Adrenal gland (tissue), 12 donors: Measurements from ENCODE around the gene KIF19. TPM values are rescaled to one million over a fixed set of nuclear protein-coding genes. Genes with fewer than 3 reads are reported as not detected.
A peak's percentile ranks its signal among the peaks of the same experiment; 100 is the strongest.
"Not testable (repeated sequence)": the region's sequence is repeated elsewhere in the genome, so short reads cannot be mapped to it uniquely, and the experiment has no call there.

ENCODE experiments used
- DNase-seq, 7 donors: peaks; one replicate each; pipeline ENCODE4 v3.0.0-alpha.2; 2019 to 2020
- H3K27ac ChIP-seq, 5 donors: fragments of 200-600 bp; sonication (generic) in 4 of 5; 1 replicate in 3 of 5; 2 replicates in 2 of 5; pipeline versions ENCODE4 v1.5.1 to v1.8.0; 2016 to 2020; ENCODE audit warnings: mild to moderate bottlenecking in 1 of 5
- H3K27me3 ChIP-seq: fragments of 200-600 bp; 2 replicates; pipeline ENCODE4 v1.8.0; 2021
- H3K36me3 ChIP-seq, 2 donors: fragments of 200-600 bp; replicated peaks in 1 of 2; 1 replicate in 1 of 2; 2 replicates in 1 of 2; pipeline versions ENCODE4 v1.5.1 to v1.8.0; 2018 to 2022
- H3K4me1 ChIP-seq, 2 donors: fragments of 200-600 bp; replicated peaks in 1 of 2; 1 replicate in 1 of 2; 2 replicates in 1 of 2; pipeline versions ENCODE4 v1.5.1 to v1.8.0; 2018 to 2021
- H3K4me3 ChIP-seq, 4 donors: fragments of 200-600 bp; sonication (generic) in 3 of 4; one replicate each; pipeline ENCODE4 v1.5.1; 2016 to 2018
- H3K9me3 ChIP-seq, 3 donors: fragments of 200-600 bp; sonication (generic) in 1 of 3; replicated peaks in 1 of 3; 1 replicate in 2 of 3; 2 replicates in 1 of 3; pipeline versions ENCODE4 v1.5.1 to v1.8.0; 2016 to 2021
- POLR2A ChIP-seq, 2 donors: fragments of 450-650 bp; IDR thresholded peaks; one replicate each; pipeline ENCODE4 v1.6.1; 2017; ENCODE audit warnings: antibody characterized with exemption in 2 of 2, mild to moderate bottlenecking in 2 of 2, moderate library complexity in 1 of 2
- WGBS, 4 donors: extraction: QIAGEN DNeasy Blood & Tissue Kit in 2 of 4; methylation state at CpG; one replicate each; pipeline versions ENCODE4 v1.1.5 to v1.1.7; 2013 to 2017; 5-methylcytosine and 5-hydroxymethylcytosine counted together
- intact Hi-C, 2 donors: fragments of 100-400 bp; cut with DNase I; formaldehyde crosslinking; loops; one replicate each; pipeline versions ENCODE4 v1.14.1 to v1.15.0; 2022 to 2023
- polyA plus RNA-seq, 3 donors: library from polyadenylated mRNA; stranded (reverse); fragments of 200-250 nt in 2 of 3; fragments of 350-450 nt in 1 of 3; fragmentation: Illumina TruSeq in 1 of 3; extraction: RNeasy Lipid Tissue Mini Kit (QIAGEN cat#74804) in 1 of 3; gene quantifications; one replicate each; pipeline ENCODE4 v1.2.3, GENCODE V29; 2013 to 2014
- total RNA-seq, 9 donors: library from RNA; depleted of rRNA in 4 of 9; stranded (reverse); fragments of >200 nt in 4 of 9; fragments of 120-200 nt in 1 of 9; fragmentation: NEBNext Ultra II Directional in 1 of 9; extraction: Animal tissue kit (Norgen Biotek cat#: 25700) in 1 of 9; gene quantifications; one replicate each; pipeline versions ENCODE4 v1.1.0 to v1.2.4, GENCODE V29; 2013 to 2023
- TF ChIP-seq, protein P1 (sequence below), 6 experiments: fragments of 450-650 bp in 4 of 6; fragments of 200-600 bp in 2 of 6; sonication (generic) in 1 of 6; IDR thresholded peaks; 1 replicate in 5 of 6; 2 replicates in 1 of 6; pipeline versions ENCODE4 v1.5.1 to v1.8.0; 2016 to 2021; ENCODE audit warnings: antibody characterized with exemption in 6 of 6, mild to moderate bottlenecking in 2 of 6, moderate library complexity in 1 of 6
- donor health status: healthy with polysubstance abuse.
- donor health status: Bipolar disorder and iron deficiency.
- donor health status: DM: yes; HTN: yes; CAD: no.
- donor health status: DM: no; HTN: no; CAD: no.
- donor health status: DM: no; HTN: no; CAD: no.
- donor health status: DM: yes; HTN: yes; CAD: no.

The KIF19 gene
- total and polyA plus RNA-seq, 12 donors = 0.06 to 1.7 (median 0.30) TPM; not detected in 2

DNA sequence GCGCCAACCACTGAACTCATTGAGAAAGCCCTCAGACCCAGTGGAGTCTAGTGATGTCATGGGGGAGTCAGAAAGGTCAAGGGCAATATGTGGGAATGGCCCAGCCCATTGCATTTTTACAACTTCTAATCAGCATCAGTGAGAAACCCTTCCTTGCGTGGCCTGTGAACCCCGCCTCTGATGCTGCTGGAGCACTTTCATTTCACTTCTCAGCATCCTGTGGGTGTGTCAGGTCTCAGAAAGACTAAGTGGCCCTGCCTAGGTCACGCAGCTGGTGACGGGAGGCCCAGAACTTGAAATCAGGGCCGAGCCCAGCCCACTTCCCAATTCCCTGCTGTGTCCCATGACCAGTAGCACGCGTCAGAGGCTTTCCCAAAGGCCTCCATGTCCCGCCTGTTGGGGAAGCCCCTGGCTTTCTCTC, 45.9 kb upstream of the KIF19 start:
- WGBS, 4 donors = 67 to 83% (median 81%) methylated on average over 6 to 9 of the region's 9 CpGs
- intact Hi-C loops = no loop called here
- H3K36me3 ChIP-seq = no peaks in the 10 kb centered on the region
- TF ChIP-seq, protein P1, sequence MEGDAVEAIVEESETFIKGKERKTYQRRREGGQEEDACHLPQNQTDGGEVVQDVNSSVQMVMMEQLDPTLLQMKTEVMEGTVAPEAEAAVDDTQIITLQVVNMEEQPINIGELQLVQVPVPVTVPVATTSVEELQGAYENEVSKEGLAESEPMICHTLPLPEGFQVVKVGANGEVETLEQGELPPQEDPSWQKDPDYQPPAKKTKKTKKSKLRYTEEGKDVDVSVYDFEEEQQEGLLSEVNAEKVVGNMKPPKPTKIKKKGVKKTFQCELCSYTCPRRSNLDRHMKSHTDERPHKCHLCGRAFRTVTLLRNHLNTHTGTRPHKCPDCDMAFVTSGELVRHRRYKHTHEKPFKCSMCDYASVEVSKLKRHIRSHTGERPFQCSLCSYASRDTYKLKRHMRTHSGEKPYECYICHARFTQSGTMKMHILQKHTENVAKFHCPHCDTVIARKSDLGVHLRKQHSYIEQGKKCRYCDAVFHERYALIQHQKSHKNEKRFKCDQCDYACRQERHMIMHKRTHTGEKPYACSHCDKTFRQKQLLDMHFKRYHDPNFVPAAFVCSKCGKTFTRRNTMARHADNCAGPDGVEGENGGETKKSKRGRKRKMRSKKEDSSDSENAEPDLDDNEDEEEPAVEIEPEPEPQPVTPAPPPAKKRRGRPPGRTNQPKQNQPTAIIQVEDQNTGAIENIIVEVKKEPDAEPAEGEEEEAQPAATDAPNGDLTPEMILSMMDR (IDR thresholded peaks at IDR 0.05) = no peak
- no peak for TF ChIP-seq POLR2A (IDR thresholded peaks at IDR 0.05)
- no peaks in the 10 kb centered on the region for H3K9me3 ChIP-seq
- no peak for DNase-seq
- H3K27me3 ChIP-seq = peaks cover 4% of the 10 kb centered on the region
- H3K4me3 ChIP-seq = no peak overlapping the region
- peaks cover 0 to 5% of the 10 kb centered on the region in 2 donors for H3K4me1 ChIP-seq
- no peak overlapping the region for H3K27ac ChIP-seq

DNA sequence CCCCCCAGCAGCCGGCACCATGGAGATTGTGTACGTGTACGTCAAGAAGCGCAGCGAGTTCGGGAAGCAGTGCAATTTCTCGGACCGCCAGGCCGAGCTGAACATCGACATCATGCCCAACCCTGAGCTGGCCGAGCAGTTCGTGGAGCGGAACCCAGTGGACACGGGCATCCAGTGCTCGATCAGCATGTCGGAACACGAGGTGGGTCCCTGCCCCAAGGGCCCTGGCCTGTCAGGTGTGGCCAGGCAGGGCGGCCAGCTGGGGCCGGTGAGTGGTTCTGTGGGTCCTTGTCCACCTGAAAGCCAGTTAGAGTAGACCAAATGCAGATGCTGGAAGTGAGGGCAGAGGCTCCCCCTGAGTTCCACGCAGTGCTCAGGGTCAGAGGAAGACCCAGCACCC, 44.2 kb upstream of the KIF19 start:
- WGBS, 4 donors = 94 to 100% (median 95%) methylated on average over 5 to 20 of the region's 20 CpGs
- Histone ChIP-seq H3K27me3 (no peaks in the 10 kb centered on the region), H3K27ac (peak overlapping the region in 2 of 5 donors; percentile 35 to 71), H3K9me3 (no peaks in the 10 kb centered on the region), H3K4me1 (peaks cover 0 to 5% of the 10 kb centered on the region in 2 donors), H3K4me3 (no peak overlapping the region), H3K36me3 (no peaks in the 10 kb centered on the region)
- intact Hi-C loops = no loop called here
- DNase-seq = no peak
- TF ChIP-seq POLR2A (IDR thresholded peaks at IDR 0.05) = no peak
- TF ChIP-seq, protein P1 (IDR thresholded peaks at IDR 0.05) = no peak

DNA sequence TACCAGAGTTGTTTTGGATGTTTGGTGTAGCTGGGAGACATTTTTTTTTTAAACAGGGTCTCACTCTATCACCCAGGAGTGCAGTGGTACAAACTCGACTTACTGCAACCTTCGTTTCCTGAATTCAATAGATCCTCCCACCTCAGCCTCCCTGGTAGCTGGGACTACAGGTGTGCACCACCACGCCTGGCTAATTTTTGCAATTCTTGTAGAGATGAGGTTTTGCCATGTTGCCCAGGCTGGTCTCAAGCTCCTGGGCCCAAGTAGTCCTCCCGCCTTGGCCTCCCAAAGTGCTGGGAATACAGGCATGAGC, 43.8 kb upstream of the KIF19 start:
- 85 to 89% (median 88%) methylated on average over 4 of the region's 4 CpGs for WGBS, 4 donors
- H3K27ac ChIP-seq = peak overlapping the region in 2 of 5 donors; percentile 35 to 71
- H3K4me1 ChIP-seq, H3K27me3 ChIP-seq, intact Hi-C loops, H3K36me3 ChIP-seq, DNase-seq, H3K9me3 ChIP-seq, H3K4me3 ChIP-seq: not testable (repeated sequence)

DNA sequence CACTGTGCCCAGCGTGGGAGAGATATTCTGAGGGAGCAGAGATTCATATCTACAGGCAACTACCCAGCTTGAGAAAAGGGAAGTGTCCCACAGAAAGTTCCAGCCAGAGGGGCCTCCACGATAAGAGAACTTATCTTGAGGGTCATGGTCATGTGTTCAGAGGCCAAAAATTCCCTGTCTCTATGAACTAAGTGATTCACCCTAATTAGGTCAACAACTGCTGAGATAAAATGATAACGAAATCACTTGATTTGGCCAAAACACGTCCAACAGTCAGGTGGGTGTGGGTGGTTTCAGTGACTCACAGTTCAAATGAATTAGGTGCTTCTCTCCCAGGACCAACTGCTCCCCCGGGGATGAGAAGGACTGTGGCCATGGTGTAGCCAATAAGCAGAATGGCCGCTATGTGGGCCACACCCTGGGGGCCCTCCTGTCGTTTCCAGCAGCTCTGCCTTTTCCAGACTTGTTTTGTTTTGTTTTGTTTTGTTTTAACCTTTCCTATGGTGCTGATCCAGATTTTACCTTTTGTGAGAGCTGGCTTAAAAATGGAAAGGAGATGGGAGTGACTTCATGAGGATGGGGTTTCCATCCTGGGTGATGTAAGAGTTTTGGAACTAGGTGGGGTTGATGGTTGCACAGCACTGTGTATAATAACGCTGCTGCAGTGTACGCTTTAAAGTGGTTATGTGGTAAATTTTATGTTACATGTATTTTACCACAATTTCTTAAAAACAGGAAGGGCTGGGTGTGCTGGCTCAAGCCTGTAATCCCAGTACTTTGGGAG, 43.2 kb upstream of the KIF19 start:
- Histone ChIP-seq H3K27me3 (no peaks in the 10 kb centered on the region), H3K36me3 (no peaks in the 10 kb centered on the region), H3K4me3 (no peak overlapping the region), H3K9me3 (no peaks in the 10 kb centered on the region), H3K27ac (peak overlapping the region in 2 of 5 donors; percentile 35 to 71), H3K4me1 (peaks cover 0 to 5% of the 10 kb centered on the region in 2 donors)
- intact Hi-C loops = no loop called here
- 45 to 58% (median 50%) methylated on average over 9 of the region's 9 CpGs for WGBS, 4 donors
- DNase-seq = peak in 4 of 7 donors; percentile 71 to 84 (median 76)
- TF ChIP-seq, protein P1 (IDR thresholded peaks at IDR 0.05) = no peak
- TF ChIP-seq POLR2A (IDR thresholded peaks at IDR 0.05) = peak in 1 of 2 donors; percentile 14

DNA sequence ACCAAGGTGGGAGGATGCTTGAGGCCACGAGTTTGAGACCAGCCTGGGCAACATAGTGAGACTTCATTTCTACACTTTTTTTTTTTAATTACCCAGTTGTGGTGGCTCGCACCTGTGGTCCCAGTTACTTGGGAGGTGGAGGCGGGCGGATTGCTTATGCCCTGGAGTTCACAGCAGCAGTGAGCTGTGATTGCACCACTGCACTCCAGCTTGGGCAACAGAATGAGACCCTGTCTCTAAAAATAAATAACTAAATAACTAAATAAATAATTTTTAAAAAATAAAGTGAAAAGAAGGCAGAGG, 42.7 kb upstream of the KIF19 start:
- H3K27me3 ChIP-seq = no peaks in the 10 kb centered on the region
- H3K4me3 ChIP-seq = no peak overlapping the region
- no peak for TF ChIP-seq POLR2A (IDR thresholded peaks at IDR 0.05)
- TF ChIP-seq, protein P1 (IDR thresholded peaks at IDR 0.05) = no peak
- WGBS, 4 donors = 77 to 85% (median 80%) methylated on average over 4 of the region's 4 CpGs
- H3K27ac ChIP-seq = peak overlapping the region in 2 of 5 donors; percentile 35 to 71
- H3K4me1 ChIP-seq = peaks cover 0 to 5% of the 10 kb centered on the region in 2 donors
- no peak for DNase-seq
- no peaks in the 10 kb centered on the region for H3K36me3 ChIP-seq
- intact Hi-C loops = no loop called here
- no peaks in the 10 kb centered on the region for H3K9me3 ChIP-seq
